Activated T-helper 2 cell treated with anti-CD3 and anti-CD28 coated beads, Interferon-gamma antibody, Interleukin-2, Interleukin-4, amounts not matched to agents 10 μg/mL and 5 μg/mL and 100 μg/mL, durations not matched to agents 14 hours and 24 hours and 36 hours (primary cell): ENCODE measurements around the gene FOXC2. TPM values are rescaled to one million over a fixed set of nuclear protein-coding genes. Genes with fewer than 3 reads are reported as not detected.

Source experiments
- DNase-seq: peaks from one replicate; pipeline ENCODE4 v3.0.0; 2021; ENCODE audit warnings: low spot score
- H3K27ac Mint-ChIP-seq: one replicate; pipeline ENCODE4 v1.8.0; 2021; ENCODE audit warnings: mixed read lengths
- H3K27me3 Mint-ChIP-seq: one replicate; pipeline ENCODE4 v1.8.0; 2021; ENCODE audit warnings: low read depth, mixed read lengths
- H3K36me3 Mint-ChIP-seq: one replicate; pipeline ENCODE4 v1.8.0; 2021; ENCODE audit warnings: low read depth, mixed read lengths
- H3K4me1 Mint-ChIP-seq: one replicate; pipeline ENCODE4 v1.8.0; 2021; ENCODE audit warnings: low read depth, mixed read lengths
- H3K4me3 Mint-ChIP-seq: one replicate; pipeline ENCODE4 v1.8.0; 2021; ENCODE audit warnings: low read depth, mild to moderate bottlenecking, moderate library complexity, mixed read lengths
- H3K9me3 Mint-ChIP-seq: one replicate; pipeline ENCODE4 v1.8.0; 2021; ENCODE audit warnings: mixed read lengths
- intact Hi-C: fragments of 100-400 bp; cut with micrococcal nuclease; formaldehyde crosslinking; loops from one replicate; pipeline ENCODE4 v1.15.1; 2023
- total RNA-seq: library from RNA; stranded (reverse); gene quantifications from 2 replicates; pipeline ENCODE4 v1.2.3, GENCODE V29; 2022

FOXC2 gene
- total RNA-seq, 1 donor from 2014 or later, result 0.07 TPM

DNA sequence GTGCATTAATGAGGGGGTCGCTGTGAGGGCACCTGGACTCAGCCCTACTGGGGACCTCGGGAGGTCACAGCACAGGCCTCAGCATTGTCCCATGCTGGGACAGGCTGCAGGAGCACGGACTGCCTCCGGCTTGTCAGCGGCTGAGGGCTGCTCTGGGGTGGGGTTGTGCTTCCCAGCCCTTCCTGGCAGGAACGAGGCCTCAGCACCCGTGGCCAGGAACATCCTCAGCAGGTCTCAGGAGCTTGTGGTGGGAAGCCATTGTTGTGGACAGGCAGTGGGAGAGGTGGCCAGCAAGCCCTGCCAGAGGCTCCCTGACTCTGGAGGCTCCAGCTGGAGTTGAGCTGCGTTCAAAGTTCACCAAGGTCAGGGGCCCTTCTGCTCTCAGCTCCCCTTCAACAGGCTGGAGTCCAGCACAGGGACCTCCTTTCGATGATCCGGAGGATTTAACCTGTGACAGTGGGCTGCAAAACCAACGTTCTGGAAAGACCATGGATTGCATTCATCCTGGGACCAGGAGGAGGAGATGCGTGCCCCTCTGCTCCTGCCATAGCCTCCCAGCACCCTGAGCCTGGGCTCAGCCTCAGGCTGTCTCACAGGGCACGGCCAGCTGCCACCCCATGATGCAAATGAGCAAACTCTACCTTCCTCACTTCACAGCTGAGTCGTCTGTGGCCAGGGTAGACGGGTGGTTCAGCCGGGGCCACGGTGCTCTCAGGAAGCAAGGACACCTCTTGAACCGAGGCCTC, 44.3 kb downstream of the FOXC2 start:
- Mint-ChIP-seq H3K4me3 (no peak overlapping the region), H3K27ac (no peak overlapping the region)

DNA sequence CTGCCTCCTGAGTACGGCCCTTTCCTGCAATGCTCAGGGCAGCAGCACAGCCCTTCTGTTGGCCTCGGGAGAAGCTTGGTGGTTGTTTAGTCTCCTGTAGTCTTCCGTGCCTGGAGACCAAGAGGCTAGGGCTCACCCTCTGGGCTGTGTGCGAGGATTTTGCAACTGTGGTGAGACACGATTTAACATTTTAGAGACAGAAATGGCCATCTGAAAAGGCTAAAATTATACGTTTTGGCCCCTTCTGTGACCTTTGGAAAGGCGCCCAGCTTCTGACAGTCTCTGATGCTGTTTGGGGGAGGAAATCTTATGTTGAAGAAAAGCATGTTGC, 44.9 kb downstream of the FOXC2 start:
- H3K36me3 Mint-ChIP-seq, result no peaks in the 10 kb centered on the region
- no peak for DNase-seq
- no peaks in the 10 kb centered on the region for H3K9me3 Mint-ChIP-seq
- H3K4me3 Mint-ChIP-seq, result no peak overlapping the region
- intact Hi-C loops, result no loop called here
- H3K4me1 Mint-ChIP-seq, result no peaks in the 10 kb centered on the region
- no peak overlapping the region for H3K27ac Mint-ChIP-seq
- peaks cover 3% of the 10 kb centered on the region for H3K27me3 Mint-ChIP-seq

More for the DNA sequence above, 44.3 kb downstream of the FOXC2 start:
- intact Hi-C loops, result no loop called here
- Mint-ChIP-seq H3K36me3 (no peaks in the 10 kb centered on the region), H3K27me3 (peaks cover 3% of the 10 kb centered on the region), H3K4me1 (no peaks in the 10 kb centered on the region), H3K9me3 (no peaks in the 10 kb centered on the region)
- DNase-seq, result no peak

DNA sequence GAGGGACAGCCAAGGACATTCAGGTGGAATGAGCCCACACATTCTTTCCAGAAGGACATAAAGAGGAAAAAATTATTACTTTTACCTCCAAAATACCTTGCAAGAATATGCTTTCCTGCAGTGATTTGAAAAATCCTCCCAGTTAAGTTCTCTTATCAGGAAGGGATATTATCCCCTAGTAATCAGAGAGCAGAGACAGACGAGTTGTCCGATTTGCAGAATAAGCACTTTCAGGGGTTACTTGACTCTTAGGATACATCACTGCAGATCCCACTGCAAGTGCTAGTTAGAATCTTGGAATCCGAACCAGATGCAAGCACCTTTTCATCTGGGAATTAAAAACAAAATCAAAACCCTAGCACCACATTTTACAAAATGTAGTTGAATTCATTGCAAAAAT, 45.3 kb downstream of the FOXC2 start:
- H3K9me3 Mint-ChIP-seq, result no peaks in the 10 kb centered on the region
- no peaks in the 10 kb centered on the region for H3K4me1 Mint-ChIP-seq
- intact Hi-C loops, result no loop called here
- H3K27ac Mint-ChIP-seq, result no peak overlapping the region
- H3K4me3 Mint-ChIP-seq, result no peak overlapping the region
- H3K27me3 Mint-ChIP-seq, result peaks cover 3% of the 10 kb centered on the region
- no peaks in the 10 kb centered on the region for H3K36me3 Mint-ChIP-seq
- no peak for DNase-seq

DNA sequence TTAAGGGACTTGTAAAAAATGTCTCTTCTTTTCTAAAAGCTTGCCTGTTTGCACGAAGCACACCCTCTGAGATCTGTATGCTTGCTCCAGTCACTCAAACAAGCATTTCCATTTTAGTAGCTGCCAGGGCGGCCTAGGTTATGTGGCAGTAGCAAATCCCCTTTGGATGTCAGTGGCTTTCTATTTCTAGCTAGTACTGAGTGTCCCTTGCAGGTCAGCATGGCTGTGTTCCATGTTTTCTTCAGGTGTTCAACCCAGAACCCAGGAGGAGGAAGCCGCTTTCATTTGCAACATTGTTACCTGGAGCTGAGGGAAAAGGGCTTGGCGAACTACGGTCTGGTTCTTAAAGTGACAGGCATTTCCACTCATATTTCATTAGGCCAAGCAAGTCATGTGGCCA, 48.1 kb downstream of the FOXC2 start:
- Mint-ChIP-seq H3K9me3 (no peaks in the 10 kb centered on the region), H3K27ac (no peak overlapping the region), H3K4me3 (no peak overlapping the region), H3K36me3 (no peaks in the 10 kb centered on the region), H3K27me3 (no peaks in the 10 kb centered on the region), H3K4me1 (no peaks in the 10 kb centered on the region)
- intact Hi-C loops, result no loop called here
- DNase-seq, result no peak

DNA sequence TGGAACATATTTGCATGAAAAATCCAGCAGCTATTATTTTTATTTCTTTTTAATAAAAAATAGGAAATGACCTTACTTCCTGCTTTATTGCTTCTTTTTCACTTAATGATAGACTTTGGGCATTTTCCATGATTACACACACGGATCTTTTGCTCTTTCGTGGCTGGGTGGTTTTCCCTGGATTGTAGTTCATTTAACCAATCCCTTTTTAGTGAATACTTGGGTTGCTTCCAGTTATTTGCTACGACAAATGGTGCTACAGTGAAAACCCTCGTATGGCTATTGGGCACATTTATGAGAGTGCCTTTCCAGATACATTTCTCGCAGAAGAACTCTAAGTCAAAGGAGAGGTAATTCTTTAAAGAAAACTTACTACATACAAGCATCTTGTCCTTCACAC, 50.3 kb downstream of the FOXC2 start:
- H3K4me3 Mint-ChIP-seq, result no peak overlapping the region
- intact Hi-C loops, result no loop called here
- H3K9me3 Mint-ChIP-seq, result no peaks in the 10 kb centered on the region

DNA sequence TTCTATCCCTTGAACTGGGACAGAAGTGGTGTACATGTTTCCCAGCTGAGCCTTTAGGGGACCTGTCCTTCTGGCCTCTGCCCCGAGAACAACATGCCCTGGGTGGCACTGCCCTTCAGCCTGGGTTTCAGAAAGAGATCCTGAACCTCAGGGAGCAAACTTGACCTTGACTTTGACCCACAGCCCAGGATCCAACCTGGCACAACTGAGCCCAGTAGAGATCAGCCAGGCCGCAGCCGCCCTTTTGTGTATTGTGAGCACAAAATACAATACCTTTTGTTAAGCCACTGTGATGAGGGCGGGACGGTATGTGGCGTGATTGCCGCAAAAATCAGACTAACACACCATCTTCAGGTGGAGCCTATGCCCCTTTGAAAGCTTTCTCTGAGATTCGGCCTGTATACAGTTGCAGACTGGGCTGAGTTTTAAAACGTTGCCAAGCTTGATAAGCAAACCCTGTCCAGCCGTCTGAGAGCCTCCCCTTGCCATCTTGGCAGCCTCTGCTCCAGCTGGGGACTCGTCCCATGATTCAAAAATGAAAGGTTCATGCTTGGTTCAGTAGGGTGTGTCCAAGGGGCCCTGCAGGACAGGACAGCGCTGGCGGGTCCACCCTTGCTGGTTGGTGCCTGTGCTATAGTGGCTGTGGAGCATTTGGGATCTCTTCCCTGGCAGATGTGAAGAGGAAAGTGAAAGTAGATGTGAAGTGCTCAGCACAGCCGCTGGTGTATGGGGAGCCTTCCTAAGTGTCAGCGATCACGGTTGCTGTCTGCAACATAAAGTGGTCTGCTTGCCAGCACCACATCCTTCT, 52.0 kb downstream of the FOXC2 start:
- Mint-ChIP-seq H3K36me3 (no peaks in the 10 kb centered on the region), H3K4me3 (no peak overlapping the region), H3K27me3 (no peaks in the 10 kb centered on the region), H3K4me1 (no peaks in the 10 kb centered on the region), H3K27ac (no peak overlapping the region), H3K9me3 (no peaks in the 10 kb centered on the region)
- DNase-seq, result no peak
- intact Hi-C loops, result no loop called here

More for the DNA sequence above, 50.3 kb downstream of the FOXC2 start:
- Mint-ChIP-seq H3K4me1 (no peaks in the 10 kb centered on the region), H3K36me3 (no peaks in the 10 kb centered on the region), H3K27ac (no peak overlapping the region), H3K27me3 (no peaks in the 10 kb centered on the region)
- DNase-seq, result no peak

Other genes with a start within 250 kb of the FOXC2 start
- not detected in 2 replicates for gene FOXF1, start 56.3 kb upstream of the FOXC2 start, total RNA-seq
- gene MTHFSD, start 11.6 kb upstream of the FOXC2 start, total RNA-seq, result 21.9 and 22.8 TPM in 2 replicates
- gene FOXL1, start 11.7 kb downstream of the FOXC2 start, total RNA-seq, result 0.05 and 0.23 TPM in 2 replicates